K562 (cell line): ENCODE measurements around the gene STK16. TPM values are rescaled to one million over a fixed set of nuclear protein-coding genes. Genes with fewer than 3 reads are reported as not detected.

ENCODE experiments used
- ATAC-seq: fragments of 200-7000 bp; cut with Tn5 transposase; 3 replicates; pipeline ENCODE4 v1.9.1; 2020; ENCODE audit warnings: moderate library complexity
- BruUV-seq: library from RNA; stranded (reverse); fragments of 400-500 nt; replicated peaks from 2 replicates; lab custom pipeline; 2021; lab: Mats Ljungman, UMichigan
- CTCF ChIA-PET: fragments of 300-600 bp; formaldehyde crosslinking; extraction: SDS; loops from one replicate; lab custom pipeline; 2021; ENCODE audit warnings: low intra/inter-chr PET ratio; lab: Yijun Ruan, JAX
- POLR2A ChIA-PET: fragments of 300-600, 350-650 bp; sonication (Branson Sonifier 250); formaldehyde crosslinking; extraction: SDS; loops from one replicate; lab custom pipeline; 2021; ENCODE audit warnings: antibody characterized with exemption, inconsistent platforms; lab: Yijun Ruan, JAX
- DNase-seq, 4 experiments: peaks; one replicate each; pipeline versions ENCODE4 v3.0.0 to v3.0.0-alpha.2; 2011 to 2018; ENCODE audit warnings: low spot score in 3 of 4, mixed read lengths in 3 of 4; ENCODE audit errors: extremely low read depth in 1 of 4
- FAIRE-seq: peaks from 2 replicates; lab custom pipeline; 2011; peaks lifted over from hg19 to GRCh38; lab: Jason Lieb, UNC
- H2AFZ ChIP-seq: 2 replicates; pipeline ENCODE4 v1.6.0; 2011; ENCODE audit warnings: low read depth, low read length, control low read depth, inconsistent platforms
- H3K27ac ChIP-seq: fragments of 200-600 bp; 3 replicates; pipeline ENCODE4 v1.8.0; 2011; ENCODE audit warnings: low read depth, mild to moderate bottlenecking, control low read depth, inconsistent platforms, low read length, moderate library complexity, mixed read lengths; ENCODE audit errors: extremely low read depth
- H3K27me3 ChIP-seq, 2 experiments: fragments of 300-600 bp in 1 of 2; 2 replicates in 1 of 2; 3 replicates in 1 of 2; pipeline versions ENCODE4 v1.6.0 to v1.8.0; 2011; ENCODE audit warnings: inconsistent platforms in 2 of 2, low read length in 2 of 2, mild to moderate bottlenecking in 1 of 2, mixed read lengths in 1 of 2, moderate library complexity in 1 of 2; ENCODE audit not compliant: control insufficient read depth in 2 of 2, insufficient read depth in 2 of 2
- H3K36me3 ChIP-seq: fragments of 300-600 bp; 3 replicates; pipeline ENCODE4 v1.8.0; 2011; ENCODE audit warnings: mild to moderate bottlenecking, low read length, inconsistent platforms; ENCODE audit not compliant: control insufficient read depth, insufficient read depth
- H3K4me1 ChIP-seq, 2 experiments: fragments of 200-600 bp in 1 of 2; replicated peaks in 1 of 2; 2 replicates in 1 of 2; 3 replicates in 1 of 2; pipeline versions ENCODE4 v1.5.1 to v1.8.0; 2011; ENCODE audit warnings: inconsistent platforms in 2 of 2, low read length in 2 of 2, mild to moderate bottlenecking in 1 of 2, mixed read lengths in 1 of 2, moderate library complexity in 1 of 2; ENCODE audit not compliant: control insufficient read depth in 2 of 2, insufficient read depth in 2 of 2
- H3K4me2 ChIP-seq: 2 replicates; pipeline ENCODE4 v1.6.1; 2011; ENCODE audit warnings: low read length, control low read depth, inconsistent platforms, mixed read lengths; ENCODE audit not compliant: insufficient read depth
- H3K4me3 ChIP-seq: fragments of 200-600 bp; sonication (generic), shearing (Covaris generic); 2 replicates; pipeline ENCODE4 v1.5.1; 2016; ENCODE audit warnings: control low read depth, inconsistent platforms
- H3K79me2 ChIP-seq: fragments of 200-600 bp; 3 replicates; pipeline ENCODE4 v1.8.0; 2011; ENCODE audit warnings: low read length, inconsistent platforms; ENCODE audit not compliant: control insufficient read depth, insufficient read depth
- H3K9ac ChIP-seq, 2 experiments: 2 replicates each; pipeline versions ENCODE4 v1.6.0 to v1.6.1; 2011; ENCODE audit warnings: low read depth in 2 of 2, low read length in 2 of 2, control low read depth in 1 of 2, inconsistent platforms in 1 of 2, mild to moderate bottlenecking in 1 of 2, mixed read lengths in 1 of 2; ENCODE audit not compliant: insufficient read depth in 1 of 2
- H3K9me1 ChIP-seq: one replicate; pipeline ENCODE4 v1.6.0; 2011; ENCODE audit warnings: inconsistent platforms, mild to moderate bottlenecking, low read length, moderate library complexity; ENCODE audit not compliant: control insufficient read depth, insufficient read depth
- H3K9me3 ChIP-seq: replicated peaks from 2 replicates; pipeline ENCODE4 v1.5.1; 2011; ENCODE audit warnings: low read depth, low read length, inconsistent platforms; ENCODE audit not compliant: control insufficient read depth, insufficient read depth
- H4K20me1 ChIP-seq: replicated peaks from 2 replicates; pipeline ENCODE4 v1.6.1; 2011; ENCODE audit warnings: low read length, inconsistent platforms, mixed read lengths; ENCODE audit not compliant: control insufficient read depth, insufficient read depth
- CBX1 ChIP-seq: sonication (generic); IDR thresholded peaks from 2 replicates; pipeline ENCODE4 v1.6.1; 2016; ENCODE audit warnings: antibody characterized with exemption, low read depth, mild to moderate bottlenecking
- EGR1 ChIP-seq: fragments of 450-650 bp; conservative IDR thresholded peaks from 2 replicates; pipeline ENCODE4 v1.6.1; 2017; ENCODE audit warnings: mild to moderate bottlenecking
- EWSR1 ChIP-seq: fragments of 450-650 bp; IDR thresholded peaks from 2 replicates; pipeline ENCODE4 v1.6.1; 2018; ENCODE audit warnings: borderline replicate concordance, mild to moderate bottlenecking, low read depth, moderate library complexity; ENCODE audit not compliant: partially characterized antibody
- FOXA1 ChIP-seq: fragments of 450-650 bp; IDR thresholded peaks from 2 replicates; pipeline ENCODE4 v1.6.1; 2016; ENCODE audit warnings: mild to moderate bottlenecking, borderline replicate concordance
- HDAC2 ChIP-seq: fragments of 450-650 bp; IDR thresholded peaks from 2 replicates; pipeline ENCODE4 v1.6.1; 2016; ENCODE audit warnings: mild to moderate bottlenecking
- LARP7 ChIP-seq: fragments of 450-650 bp; IDR thresholded peaks from 2 replicates; pipeline ENCODE4 v1.6.1; 2016
- NCOA1 ChIP-seq: fragments of 450-650 bp; IDR thresholded peaks from 2 replicates; pipeline ENCODE4 v1.6.1; 2016; ENCODE audit warnings: low read depth
- NFXL1 ChIP-seq: fragments of 450-650 bp; formaldehyde crosslinking; IDR thresholded peaks from 2 replicates; pipeline ENCODE4 v1.4.0; 2021; ENCODE audit warnings: mild to moderate bottlenecking
- PHF20 ChIP-seq: fragments of 450-650 bp; IDR thresholded peaks from 2 replicates; pipeline ENCODE4 v1.6.1; 2018; ENCODE audit not compliant: partially characterized antibody
- POLR3G ChIP-seq: IDR thresholded peaks from 2 replicates; pipeline ENCODE4 v1.6.1; 2011; ENCODE audit not compliant: insufficient read length, insufficient replicate concordance; ENCODE audit errors: extremely low read depth
- RBM34 ChIP-seq: fragments of 200-400 bp; formaldehyde crosslinking; IDR thresholded peaks from 2 replicates; pipeline ENCODE4 v1.6.1; 2018; ENCODE audit warnings: low read length, borderline replicate concordance; ENCODE audit not compliant: insufficient read depth
- ZNF121 ChIP-seq: sonication (generic); formaldehyde crosslinking; conservative IDR thresholded peaks from 2 replicates; pipeline ENCODE4 v1.8.0; 2022; ENCODE audit warnings: missing genetic modification reagents
- WGBS: fragments of 100-300 bp; shearing (Covaris generic); methylation state at CpG from one replicate; pipeline ENCODE4 v1.1.6; 2016; ENCODE audit warnings: low coverage, mixed read lengths; ENCODE audit not compliant: insufficient coverage; ENCODE audit errors: missing lambda C conversion rate; 5-methylcytosine and 5-hydroxymethylcytosine counted together
- in situ Hi-C: fragments of 300-500 bp; cut with MboI; formaldehyde crosslinking; loops from 4 replicates; pipeline ENCODE4 v1.15.0; 2018; ENCODE audit warnings: inconsistent platforms, mixed read lengths
- intact Hi-C: fragments of 100-400 bp; cut with micrococcal nuclease; formaldehyde crosslinking; loops from 2 replicates; pipeline ENCODE4 v1.14.2; 2022
- polyA plus RNA-seq, 8 experiments: library from polyadenylated mRNA; depleted of rRNA in 4 of 8; stranded (reverse) in 5 of 8; unstranded in 3 of 8; fragments of >200 nt; fragmentation: Nextera tagmentation in 2 of 8; fragmentation: Illumina TruSeq in 1 of 8; extraction: Ambion mirVana in 2 of 8; extraction: Trizol in 1 of 8; gene quantifications; 2 replicates each; pipeline versions ENCODE4 v1.2.1 to v1.2.3, GENCODE V29; 2011 to 2014; ENCODE audit warnings: inconsistent platforms in 1 of 8, missing spikeins in 1 of 8
- total RNA-seq, 7 experiments: library from RNA; depleted of rRNA in 6 of 7; stranded (reverse); fragments of >200 nt in 6 of 7; fragmentation: Illumina TruSeq in 2 of 7; extraction: Trizol in 2 of 7; gene quantifications; 2 replicates each; pipeline versions ENCODE4 v1.2.1 to v1.2.3, GENCODE V29; 2011 to 2021; ENCODE audit warnings: low replicate concordance in 1 of 7
- TF ChIP-seq, protein P1 (sequence below): sonication (generic); formaldehyde crosslinking; IDR thresholded peaks from 2 replicates; pipeline ENCODE4 v1.8.1; 2023; ENCODE audit warnings: mild to moderate bottlenecking, missing genetic modification reagents
- TF ChIP-seq, protein P2 (sequence below): fragments of 450-650 bp; IDR thresholded peaks from 2 replicates; pipeline ENCODE4 v1.6.1; 2017; ENCODE audit warnings: antibody characterized with exemption
- TF ChIP-seq, protein P3 (sequence below): fragments of 450-650 bp; IDR thresholded peaks from 2 replicates; pipeline ENCODE4 v1.7.1; 2018; ENCODE audit warnings: mild to moderate bottlenecking, low read depth; ENCODE audit not compliant: partially characterized antibody

STK16 gene
- total and polyA plus RNA-seq, 9 of the 15 experiments (the other 6 are each of a cell fraction or from before 2014, with no cell fraction given), result 5.4 to 36.2 (median 17.8) TPM

DNA sequence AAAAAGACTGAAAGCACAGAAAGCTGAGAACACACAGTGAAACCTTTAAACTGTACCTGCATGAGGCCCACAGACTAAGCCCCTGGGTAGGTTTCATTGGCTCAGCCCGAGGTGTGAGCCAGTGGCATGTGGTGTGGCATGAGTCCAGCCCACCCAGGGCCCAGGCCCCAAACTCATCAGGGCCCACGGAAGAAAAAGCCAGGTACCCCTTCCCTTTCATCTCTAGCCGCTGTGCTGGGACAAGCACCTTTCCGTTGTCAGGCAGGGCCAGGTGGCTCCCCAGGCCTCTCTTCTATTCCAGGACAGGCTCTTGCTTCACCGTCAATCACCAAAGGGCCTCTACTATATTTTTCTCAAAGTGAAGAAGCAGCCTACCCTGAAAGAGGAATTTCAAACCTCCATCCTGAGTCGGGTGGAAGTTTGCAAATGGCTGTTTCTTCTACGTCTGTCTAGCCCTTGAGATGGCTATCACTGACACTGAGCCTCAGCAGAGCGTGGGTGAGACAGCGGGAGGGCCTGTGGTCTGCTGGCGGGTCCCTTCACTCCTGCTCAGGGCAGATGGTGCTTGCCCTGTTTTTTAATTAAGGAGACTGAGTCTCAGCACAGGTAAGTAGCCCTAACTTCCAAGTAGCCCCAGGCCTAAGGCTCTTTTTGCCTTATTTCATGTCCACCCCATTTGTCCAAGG, 42.4 kb downstream of the STK16 start (continued):
- TF ChIP-seq, protein P1, sequence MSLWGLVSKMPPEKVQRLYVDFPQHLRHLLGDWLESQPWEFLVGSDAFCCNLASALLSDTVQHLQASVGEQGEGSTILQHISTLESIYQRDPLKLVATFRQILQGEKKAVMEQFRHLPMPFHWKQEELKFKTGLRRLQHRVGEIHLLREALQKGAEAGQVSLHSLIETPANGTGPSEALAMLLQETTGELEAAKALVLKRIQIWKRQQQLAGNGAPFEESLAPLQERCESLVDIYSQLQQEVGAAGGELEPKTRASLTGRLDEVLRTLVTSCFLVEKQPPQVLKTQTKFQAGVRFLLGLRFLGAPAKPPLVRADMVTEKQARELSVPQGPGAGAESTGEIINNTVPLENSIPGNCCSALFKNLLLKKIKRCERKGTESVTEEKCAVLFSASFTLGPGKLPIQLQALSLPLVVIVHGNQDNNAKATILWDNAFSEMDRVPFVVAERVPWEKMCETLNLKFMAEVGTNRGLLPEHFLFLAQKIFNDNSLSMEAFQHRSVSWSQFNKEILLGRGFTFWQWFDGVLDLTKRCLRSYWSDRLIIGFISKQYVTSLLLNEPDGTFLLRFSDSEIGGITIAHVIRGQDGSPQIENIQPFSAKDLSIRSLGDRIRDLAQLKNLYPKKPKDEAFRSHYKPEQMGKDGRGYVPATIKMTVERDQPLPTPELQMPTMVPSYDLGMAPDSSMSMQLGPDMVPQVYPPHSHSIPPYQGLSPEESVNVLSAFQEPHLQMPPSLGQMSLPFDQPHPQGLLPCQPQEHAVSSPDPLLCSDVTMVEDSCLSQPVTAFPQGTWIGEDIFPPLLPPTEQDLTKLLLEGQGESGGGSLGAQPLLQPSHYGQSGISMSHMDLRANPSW (CRISPR knock-in tag), result no peak
- TF ChIP-seq EGR1 (peak; percentile 80), EWSR1 (no peak), ZNF121 (CRISPR knock-in tag) (no peak), POLR3G (no peak)
- TF ChIP-seq, all 486 proteins: peak for 17

DNA sequence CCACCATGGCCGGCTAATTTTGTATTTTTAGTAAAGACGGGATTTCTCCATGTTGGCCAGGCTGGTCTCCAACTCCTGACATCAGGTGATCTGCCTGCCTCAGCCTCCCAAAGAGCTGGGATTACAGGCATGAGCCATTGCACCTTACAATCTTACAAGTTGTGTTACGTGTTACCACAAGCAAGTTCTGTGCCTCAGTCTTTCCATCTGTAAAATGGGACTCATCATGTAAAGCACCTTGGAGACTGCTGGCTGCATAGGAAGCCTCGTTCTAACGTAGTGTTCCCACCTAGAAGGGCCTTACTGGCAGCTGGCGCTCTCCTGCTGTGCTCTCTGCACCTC, 43.9 kb downstream of the STK16 start:
- ATAC-seq (no peak), FAIRE-seq (no peak), DNase-seq (no peak)
- no TSS peak for BruUV-seq
- Histone ChIP-seq H3K9me3 (no peaks in the 10 kb centered on the region), H3K4me3 (no peak overlapping the region), H3K27ac (no peak overlapping the region), H3K79me2 (no peaks in the 10 kb centered on the region), H4K20me1 (no peaks in the 10 kb centered on the region), H3K4me2 (no peak overlapping the region), H3K36me3 (no peaks in the 10 kb centered on the region), H3K9me1 (no peaks in the 10 kb centered on the region), H3K27me3 (no peaks in the 10 kb centered on the region), H3K4me1 (peaks cover 32 to 64% of the 10 kb centered on the region in 2 experiments), H2AFZ (no peak overlapping the region), H3K9ac (no peak overlapping the region)
- in situ Hi-C loops (no loop called here), intact Hi-C loops (no loop called here)
- ChIA-PET CTCF (no interaction called here), POLR2A (interaction anchor here (0.6 to 0.9 kb wide), 2 partner anchors 10 to 60 kb away, joined by 4 to 5 read pairs; partner anchors contain the start of gene DNAJB2)
- 36% methylated on average over 4 of the region's 6 CpGs for WGBS
- TF ChIP-seq, protein P2, sequence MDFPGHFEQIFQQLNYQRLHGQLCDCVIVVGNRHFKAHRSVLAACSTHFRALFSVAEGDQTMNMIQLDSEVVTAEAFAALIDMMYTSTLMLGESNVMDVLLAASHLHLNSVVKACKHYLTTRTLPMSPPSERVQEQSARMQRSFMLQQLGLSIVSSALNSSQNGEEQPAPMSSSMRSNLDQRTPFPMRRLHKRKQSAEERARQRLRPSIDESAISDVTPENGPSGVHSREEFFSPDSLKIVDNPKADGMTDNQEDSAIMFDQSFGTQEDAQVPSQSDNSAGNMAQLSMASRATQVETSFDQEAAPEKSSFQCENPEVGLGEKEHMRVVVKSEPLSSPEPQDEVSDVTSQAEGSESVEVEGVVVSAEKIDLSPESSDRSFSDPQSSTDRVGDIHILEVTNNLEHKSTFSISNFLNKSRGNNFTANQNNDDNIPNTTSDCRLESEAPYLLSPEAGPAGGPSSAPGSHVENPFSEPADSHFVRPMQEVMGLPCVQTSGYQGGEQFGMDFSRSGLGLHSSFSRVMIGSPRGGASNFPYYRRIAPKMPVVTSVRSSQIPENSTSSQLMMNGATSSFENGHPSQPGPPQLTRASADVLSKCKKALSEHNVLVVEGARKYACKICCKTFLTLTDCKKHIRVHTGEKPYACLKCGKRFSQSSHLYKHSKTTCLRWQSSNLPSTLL, result no peak
- TF ChIP-seq FOXA1, result no peak
- TF ChIP-seq NFXL1 (CRISPR knock-in tag), result no peak
- peak; percentile 80; the same call in 1 of the 2 replicates for TF ChIP-seq HDAC2
- no peak for TF ChIP-seq RBM34
- peak; percentile 86; the same call in 1 of the 2 replicates for TF ChIP-seq CBX1
- peak; percentile 38 for TF ChIP-seq PHF20
- no peak for TF ChIP-seq LARP7
- no peak for TF ChIP-seq NCOA1
- TF ChIP-seq, protein P3, sequence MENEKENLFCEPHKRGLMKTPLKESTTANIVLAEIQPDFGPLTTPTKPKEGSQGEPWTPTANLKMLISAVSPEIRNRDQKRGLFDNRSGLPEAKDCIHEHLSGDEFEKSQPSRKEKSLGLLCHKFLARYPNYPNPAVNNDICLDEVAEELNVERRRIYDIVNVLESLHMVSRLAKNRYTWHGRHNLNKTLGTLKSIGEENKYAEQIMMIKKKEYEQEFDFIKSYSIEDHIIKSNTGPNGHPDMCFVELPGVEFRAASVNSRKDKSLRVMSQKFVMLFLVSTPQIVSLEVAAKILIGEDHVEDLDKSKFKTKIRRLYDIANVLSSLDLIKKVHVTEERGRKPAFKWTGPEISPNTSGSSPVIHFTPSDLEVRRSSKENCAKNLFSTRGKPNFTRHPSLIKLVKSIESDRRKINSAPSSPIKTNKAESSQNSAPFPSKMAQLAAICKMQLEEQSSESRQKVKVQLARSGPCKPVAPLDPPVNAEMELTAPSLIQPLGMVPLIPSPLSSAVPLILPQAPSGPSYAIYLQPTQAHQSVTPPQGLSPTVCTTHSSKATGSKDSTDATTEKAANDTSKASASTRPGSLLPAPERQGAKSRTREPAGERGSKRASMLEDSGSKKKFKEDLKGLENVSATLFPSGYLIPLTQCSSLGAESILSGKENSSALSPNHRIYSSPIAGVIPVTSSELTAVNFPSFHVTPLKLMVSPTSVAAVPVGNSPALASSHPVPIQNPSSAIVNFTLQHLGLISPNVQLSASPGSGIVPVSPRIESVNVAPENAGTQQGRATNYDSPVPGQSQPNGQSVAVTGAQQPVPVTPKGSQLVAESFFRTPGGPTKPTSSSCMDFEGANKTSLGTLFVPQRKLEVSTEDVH, result no peak
